ENCODE measurements around the gene OR9I1. TPM values are rescaled to one million over a fixed set of nuclear protein-coding genes. Genes with fewer than 3 reads are reported as not detected.

OR9I1 gene
- total RNA-seq, 1 experiment from 2014 or later = not detected

- no peak for TF ChIP-seq GABPB1 (CRISPR knock-in tag; IDR thresholded peaks at IDR 0.05)
- no peak for TF ChIP-seq FOXP1 (CRISPR knock-in tag; IDR thresholded peaks at IDR 0.05; ENCODE audit: borderline replicate concordance)
- no peak for TF ChIP-seq MXD4 (CRISPR knock-in tag; IDR thresholded peaks at IDR 0.05; ENCODE audit: borderline replicate concordance)
- TF ChIP-seq, protein P1, sequence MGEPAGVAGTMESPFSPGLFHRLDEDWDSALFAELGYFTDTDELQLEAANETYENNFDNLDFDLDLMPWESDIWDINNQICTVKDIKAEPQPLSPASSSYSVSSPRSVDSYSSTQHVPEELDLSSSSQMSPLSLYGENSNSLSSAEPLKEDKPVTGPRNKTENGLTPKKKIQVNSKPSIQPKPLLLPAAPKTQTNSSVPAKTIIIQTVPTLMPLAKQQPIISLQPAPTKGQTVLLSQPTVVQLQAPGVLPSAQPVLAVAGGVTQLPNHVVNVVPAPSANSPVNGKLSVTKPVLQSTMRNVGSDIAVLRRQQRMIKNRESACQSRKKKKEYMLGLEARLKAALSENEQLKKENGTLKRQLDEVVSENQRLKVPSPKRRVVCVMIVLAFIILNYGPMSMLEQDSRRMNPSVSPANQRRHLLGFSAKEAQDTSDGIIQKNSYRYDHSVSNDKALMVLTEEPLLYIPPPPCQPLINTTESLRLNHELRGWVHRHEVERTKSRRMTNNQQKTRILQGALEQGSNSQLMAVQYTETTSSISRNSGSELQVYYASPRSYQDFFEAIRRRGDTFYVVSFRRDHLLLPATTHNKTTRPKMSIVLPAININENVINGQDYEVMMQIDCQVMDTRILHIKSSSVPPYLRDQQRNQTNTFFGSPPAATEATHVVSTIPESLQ (CRISPR knock-in tag; IDR thresholded peaks at IDR 0.05) = no peak
- TF ChIP-seq E2F1 (CRISPR knock-in tag; IDR thresholded peaks at IDR 0.05) = no peak
- TF ChIP-seq ELF4 (CRISPR knock-in tag; IDR thresholded peaks at IDR 0.05; ENCODE audit: low read depth) = no peak
- no peak for TF ChIP-seq CBFB (CRISPR knock-in tag; IDR thresholded peaks at IDR 0.05; ENCODE audit: low read depth)
- TF ChIP-seq NFYB (CRISPR knock-in tag; conservative IDR thresholded peaks at IDR 0.05; ENCODE audit: low read depth) = no peak
- TF ChIP-seq, protein P2, sequence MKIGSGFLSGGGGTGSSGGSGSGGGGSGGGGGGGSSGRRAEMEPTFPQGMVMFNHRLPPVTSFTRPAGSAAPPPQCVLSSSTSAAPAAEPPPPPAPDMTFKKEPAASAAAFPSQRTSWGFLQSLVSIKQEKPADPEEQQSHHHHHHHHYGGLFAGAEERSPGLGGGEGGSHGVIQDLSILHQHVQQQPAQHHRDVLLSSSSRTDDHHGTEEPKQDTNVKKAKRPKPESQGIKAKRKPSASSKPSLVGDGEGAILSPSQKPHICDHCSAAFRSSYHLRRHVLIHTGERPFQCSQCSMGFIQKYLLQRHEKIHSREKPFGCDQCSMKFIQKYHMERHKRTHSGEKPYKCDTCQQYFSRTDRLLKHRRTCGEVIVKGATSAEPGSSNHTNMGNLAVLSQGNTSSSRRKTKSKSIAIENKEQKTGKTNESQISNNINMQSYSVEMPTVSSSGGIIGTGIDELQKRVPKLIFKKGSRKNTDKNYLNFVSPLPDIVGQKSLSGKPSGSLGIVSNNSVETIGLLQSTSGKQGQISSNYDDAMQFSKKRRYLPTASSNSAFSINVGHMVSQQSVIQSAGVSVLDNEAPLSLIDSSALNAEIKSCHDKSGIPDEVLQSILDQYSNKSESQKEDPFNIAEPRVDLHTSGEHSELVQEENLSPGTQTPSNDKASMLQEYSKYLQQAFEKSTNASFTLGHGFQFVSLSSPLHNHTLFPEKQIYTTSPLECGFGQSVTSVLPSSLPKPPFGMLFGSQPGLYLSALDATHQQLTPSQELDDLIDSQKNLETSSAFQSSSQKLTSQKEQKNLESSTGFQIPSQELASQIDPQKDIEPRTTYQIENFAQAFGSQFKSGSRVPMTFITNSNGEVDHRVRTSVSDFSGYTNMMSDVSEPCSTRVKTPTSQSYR (CRISPR knock-in tag; IDR thresholded peaks at IDR 0.05) = no peak
Measured at GRCh38 chr11:58133309-58134076, 8.2 kb upstream of the OR9I1 start (continued).

DNA sequence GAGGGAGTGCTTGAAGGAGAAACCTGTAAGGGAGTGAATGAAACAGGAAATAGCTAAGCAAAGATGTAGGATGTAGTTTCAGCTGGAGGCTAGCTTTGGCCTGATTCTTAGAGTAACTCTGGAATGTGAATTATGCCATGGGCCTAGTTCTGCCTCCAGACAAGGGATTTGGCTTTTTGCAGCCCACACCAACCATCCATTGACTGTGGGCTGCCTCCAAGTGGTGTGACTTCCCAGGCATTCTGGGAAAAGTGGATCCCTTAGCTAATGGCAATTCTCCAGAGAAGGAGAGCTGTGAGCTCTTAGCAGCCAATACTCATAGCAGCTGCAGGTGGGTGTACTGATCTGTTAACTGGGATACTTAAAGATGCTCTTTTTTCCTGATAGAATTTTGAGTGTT lies 2.0 kb upstream of the OR9I1 start:
- Mint-ChIP-seq H3K27me3 (ENCODE audit: low read depth) (no peaks in the 10 kb centered on the region), H3K36me3 (no peaks in the 10 kb centered on the region), H3K9me3 (no peaks in the 10 kb centered on the region), H3K4me1 (no peaks in the 10 kb centered on the region), H3K27ac (no peak overlapping the region; the same call in 1 of the 2 replicates), H3K4me3 (no peak overlapping the region)
- TF ChIP-seq, protein P3, sequence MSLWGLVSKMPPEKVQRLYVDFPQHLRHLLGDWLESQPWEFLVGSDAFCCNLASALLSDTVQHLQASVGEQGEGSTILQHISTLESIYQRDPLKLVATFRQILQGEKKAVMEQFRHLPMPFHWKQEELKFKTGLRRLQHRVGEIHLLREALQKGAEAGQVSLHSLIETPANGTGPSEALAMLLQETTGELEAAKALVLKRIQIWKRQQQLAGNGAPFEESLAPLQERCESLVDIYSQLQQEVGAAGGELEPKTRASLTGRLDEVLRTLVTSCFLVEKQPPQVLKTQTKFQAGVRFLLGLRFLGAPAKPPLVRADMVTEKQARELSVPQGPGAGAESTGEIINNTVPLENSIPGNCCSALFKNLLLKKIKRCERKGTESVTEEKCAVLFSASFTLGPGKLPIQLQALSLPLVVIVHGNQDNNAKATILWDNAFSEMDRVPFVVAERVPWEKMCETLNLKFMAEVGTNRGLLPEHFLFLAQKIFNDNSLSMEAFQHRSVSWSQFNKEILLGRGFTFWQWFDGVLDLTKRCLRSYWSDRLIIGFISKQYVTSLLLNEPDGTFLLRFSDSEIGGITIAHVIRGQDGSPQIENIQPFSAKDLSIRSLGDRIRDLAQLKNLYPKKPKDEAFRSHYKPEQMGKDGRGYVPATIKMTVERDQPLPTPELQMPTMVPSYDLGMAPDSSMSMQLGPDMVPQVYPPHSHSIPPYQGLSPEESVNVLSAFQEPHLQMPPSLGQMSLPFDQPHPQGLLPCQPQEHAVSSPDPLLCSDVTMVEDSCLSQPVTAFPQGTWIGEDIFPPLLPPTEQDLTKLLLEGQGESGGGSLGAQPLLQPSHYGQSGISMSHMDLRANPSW (CRISPR knock-in tag; conservative IDR thresholded peaks at IDR 0.05; ENCODE audit: low read depth) = no peak
- TF ChIP-seq EMX1 (CRISPR knock-in tag; IDR thresholded peaks at IDR 0.05) (no peak), GABPB1 (CRISPR knock-in tag; IDR thresholded peaks at IDR 0.05) (no peak), CREB1 (CRISPR knock-in tag; IDR thresholded peaks at IDR 0.05) (no peak), NR2C2 (CRISPR knock-in tag; IDR thresholded peaks at IDR 0.05) (no peak)
- ChIA-PET POLR2A (interaction anchor here (0.6 kb wide), 1 partner anchor 995 kb away, joined by 3 read pairs; no protein-coding TSS in a partner anchor), CTCF (interaction anchor here (1.2 kb wide), 1 partner anchor 66 kb away, joined by 3 read pairs; no protein-coding TSS in a partner anchor)
- DNase-seq (ENCODE audit: low spot score) (no peak), ATAC-seq (peak; percentile 65)

DNA sequence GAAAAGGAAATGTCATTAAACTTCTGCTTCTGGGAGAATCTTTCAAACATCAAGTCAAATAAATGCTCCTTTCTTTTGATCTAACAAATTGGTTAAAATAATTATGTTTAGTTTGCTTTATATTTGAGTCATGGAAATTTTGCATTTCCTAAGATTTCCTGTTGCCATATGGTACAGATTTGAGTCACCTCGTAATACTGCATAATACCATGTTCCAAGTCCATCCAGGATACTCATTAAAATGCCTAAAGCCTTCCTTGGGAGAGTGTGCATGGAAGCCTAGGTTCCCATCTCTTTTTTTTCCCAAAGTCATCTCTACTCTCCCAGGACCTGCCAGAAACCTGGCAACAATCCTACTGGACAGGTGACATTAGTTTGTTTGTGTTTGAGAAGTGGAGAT lies 4.2 kb downstream of the OR9I1 start:
- Mint-ChIP-seq H3K9me3 (no peaks in the 10 kb centered on the region), H3K4me3 (no peak overlapping the region), H3K27ac (no peak overlapping the region), H3K36me3 (no peaks in the 10 kb centered on the region), H3K27me3 (ENCODE audit: low read depth) (peaks cover 3% of the 10 kb centered on the region; the same call in 1 of the 2 replicates), H3K4me1 (no peaks in the 10 kb centered on the region)
- ATAC-seq (no peak), DNase-seq (ENCODE audit: low spot score) (no peak)
- ChIA-PET CTCF (no interaction called here), POLR2A (no interaction called here)
- TF ChIP-seq ZNF121 (CRISPR knock-in tag; IDR thresholded peaks at IDR 0.05) = no peak
- TF ChIP-seq CDX4 (CRISPR knock-in tag; IDR thresholded peaks at IDR 0.05; ENCODE audit: borderline replicate concordance) = no peak
- TF ChIP-seq, protein P4, sequence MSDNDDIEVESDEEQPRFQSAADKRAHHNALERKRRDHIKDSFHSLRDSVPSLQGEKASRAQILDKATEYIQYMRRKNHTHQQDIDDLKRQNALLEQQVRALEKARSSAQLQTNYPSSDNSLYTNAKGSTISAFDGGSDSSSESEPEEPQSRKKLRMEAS (CRISPR knock-in tag; IDR thresholded peaks at IDR 0.05) = no peak
- TF ChIP-seq, protein P5, sequence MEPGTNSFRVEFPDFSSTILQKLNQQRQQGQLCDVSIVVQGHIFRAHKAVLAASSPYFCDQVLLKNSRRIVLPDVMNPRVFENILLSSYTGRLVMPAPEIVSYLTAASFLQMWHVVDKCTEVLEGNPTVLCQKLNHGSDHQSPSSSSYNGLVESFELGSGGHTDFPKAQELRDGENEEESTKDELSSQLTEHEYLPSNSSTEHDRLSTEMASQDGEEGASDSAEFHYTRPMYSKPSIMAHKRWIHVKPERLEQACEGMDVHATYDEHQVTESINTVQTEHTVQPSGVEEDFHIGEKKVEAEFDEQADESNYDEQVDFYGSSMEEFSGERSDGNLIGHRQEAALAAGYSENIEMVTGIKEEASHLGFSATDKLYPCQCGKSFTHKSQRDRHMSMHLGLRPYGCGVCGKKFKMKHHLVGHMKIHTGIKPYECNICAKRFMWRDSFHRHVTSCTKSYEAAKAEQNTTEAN (CRISPR knock-in tag; IDR thresholded peaks at IDR 0.05) = no peak
- TF ChIP-seq CREB1 (CRISPR knock-in tag; IDR thresholded peaks at IDR 0.05) = no peak
- TF ChIP-seq, protein P6, sequence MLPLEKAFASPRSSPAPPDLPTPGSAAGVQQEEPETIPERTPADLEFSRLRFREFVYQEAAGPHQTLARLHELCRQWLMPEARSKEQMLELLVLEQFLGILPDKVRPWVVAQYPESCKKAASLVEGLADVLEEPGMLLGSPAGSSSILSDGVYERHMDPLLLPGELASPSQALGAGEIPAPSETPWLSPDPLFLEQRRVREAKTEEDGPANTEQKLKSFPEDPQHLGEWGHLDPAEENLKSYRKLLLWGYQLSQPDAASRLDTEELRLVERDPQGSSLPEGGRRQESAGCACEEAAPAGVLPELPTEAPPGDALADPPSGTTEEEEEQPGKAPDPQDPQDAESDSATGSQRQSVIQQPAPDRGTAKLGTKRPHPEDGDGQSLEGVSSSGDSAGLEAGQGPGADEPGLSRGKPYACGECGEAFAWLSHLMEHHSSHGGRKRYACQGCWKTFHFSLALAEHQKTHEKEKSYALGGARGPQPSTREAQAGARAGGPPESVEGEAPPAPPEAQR (CRISPR knock-in tag; IDR thresholded peaks at IDR 0.05) = no peak
- no peak for TF ChIP-seq NR2C2 (CRISPR knock-in tag; IDR thresholded peaks at IDR 0.05)

All from WTC11 (cell line).